Smooth muscle cell (in vitro differentiated cells): ENCODE results near the gene CRYBA2. TPM values are rescaled to one million over a fixed set of nuclear protein-coding genes. Genes with fewer than 3 reads are reported as not detected.

Experiments
- microRNA counts: library from miRNA; unstranded; fragments of <30 nt; microRNA quantifications from one replicate; lab custom pipeline; 2016
- microRNA-seq: library from miRNA; unstranded; fragments of <30 nt; microRNA quantifications from one replicate; pipeline ENCODE4, GENCODE V29; 2016; ENCODE audit warnings: borderline number of aligned reads
- polyA plus RNA-seq: library from polyadenylated mRNA; unstranded; fragments of >200 nt; fragmentation: Nextera tagmentation; extraction: Ambion mirVana; gene quantifications from 2 replicates; pipeline ENCODE4 v1.2.1, GENCODE V29; 2016
- small RNA-seq: library from RNA; depleted of rRNA; stranded (forward); fragments of <200 nt; gene quantifications from one replicate; pipeline ENCODE3, GENCODE V24; 2014
- total RNA-seq: library from RNA; depleted of rRNA; stranded (reverse); fragments of >200 nt; gene quantifications from 2 replicates; pipeline ENCODE4 v1.2.3, GENCODE V29; 2014

Gene CRYBA2
- total and polyA plus RNA-seq, 2 experiments from 2014 or later = not detected

MicroRNAs encoded within 50 kb of the gene (microRNA counts, 767-probe panel; counts per million panel counts)
- microRNA hsa-miR-375 (lab: Ali Mortazavi, UCI) = 183 counts per million

Small RNA genes lying within 50 kb of the gene (microRNA-seq; reads per million reads assigned to microRNA genes)
- gene MIR375 = 170 reads per million, percentile 63 among the genes with 10 or more reads in this experiment

Small RNA genes lying within 50 kb of the gene (small RNA-seq; reads per million reads assigned to genes)
- 11.7 reads per million, percentile 80 among the genes with 10 or more reads in this experiment for gene MIR375

Other genes starting within 250 kb of the CRYBA2 start
- gene CYP27A1, start 211.3 kb downstream of the CRYBA2 start, total RNA-seq = 9.6 and 11.2 TPM in 2 replicates
- gene CYP27A1, start 211.3 kb downstream of the CRYBA2 start, polyA plus RNA-seq = 11.5 and 14.9 TPM in 2 replicates
- gene PRKAG3, start 161.6 kb downstream of the CRYBA2 start, total RNA-seq = not detected in 2 replicates
- gene PRKAG3, start 161.6 kb downstream of the CRYBA2 start, polyA plus RNA-seq = not detected in 2 replicates
- gene WNT6, start 133.6 kb downstream of the CRYBA2 start, total RNA-seq = 9.3 and 12.1 TPM in 2 replicates
- gene WNT6, start 133.6 kb downstream of the CRYBA2 start, polyA plus RNA-seq = 7.9 and 44.6 TPM in 2 replicates
- 3.5 and 3.6 TPM in 2 replicates for gene WNT10A, start 112.6 kb downstream of the CRYBA2 start, total RNA-seq
- 2.3 and 21.2 TPM in 2 replicates for gene WNT10A, start 112.6 kb downstream of the CRYBA2 start, polyA plus RNA-seq
- not detected in 2 replicates for gene CDK5R2, start 33.8 kb downstream of the CRYBA2 start, total RNA-seq
- 0.62 TPM in 1 of 2 replicates, not detected in the other for gene CDK5R2, start 33.8 kb downstream of the CRYBA2 start, polyA plus RNA-seq
- gene FEV, start 8.2 kb downstream of the CRYBA2 start, total RNA-seq = not detected in 2 replicates
- gene FEV, start 8.2 kb downstream of the CRYBA2 start, polyA plus RNA-seq = not detected in 2 replicates
- gene CFAP65, start 48.1 kb upstream of the CRYBA2 start, total RNA-seq = not detected in 2 replicates
- gene CFAP65, start 48.1 kb upstream of the CRYBA2 start, polyA plus RNA-seq = not detected in 2 replicates
- 0.09 TPM in 1 of 2 replicates, not detected in the other for gene IHH, start 67.5 kb upstream of the CRYBA2 start, total RNA-seq
- gene IHH, start 67.5 kb upstream of the CRYBA2 start, polyA plus RNA-seq = not detected in 2 replicates
- 6.0 and 13.6 TPM in 2 replicates for gene NHEJ1, start 167.4 kb upstream of the CRYBA2 start, total RNA-seq
- 8.5 and 8.6 TPM in 2 replicates for gene NHEJ1, start 167.4 kb upstream of the CRYBA2 start, polyA plus RNA-seq
- gene SLC23A3, start 176.6 kb upstream of the CRYBA2 start, total RNA-seq = not detected in 2 replicates
- 0.40 TPM in 1 of 2 replicates, not detected in the other for gene SLC23A3, start 176.6 kb upstream of the CRYBA2 start, polyA plus RNA-seq
- gene CNPPD1, start 183.5 kb upstream of the CRYBA2 start, total RNA-seq = 11.6 and 14.8 TPM in 2 replicates
- 26.0 and 35.3 TPM in 2 replicates for gene CNPPD1, start 183.5 kb upstream of the CRYBA2 start, polyA plus RNA-seq
- gene RETREG2, start 184.9 kb upstream of the CRYBA2 start, total RNA-seq = 48.7 and 49.8 TPM in 2 replicates
- 57.2 and 66.6 TPM in 2 replicates for gene RETREG2, start 184.9 kb upstream of the CRYBA2 start, polyA plus RNA-seq
- 19.1 and 29.7 TPM in 2 replicates for gene ZFAND2B, start 213.4 kb upstream of the CRYBA2 start, total RNA-seq
- gene ZFAND2B, start 213.4 kb upstream of the CRYBA2 start, polyA plus RNA-seq = 48.3 and 56.3 TPM in 2 replicates
- gene ABCB6, start 225.5 kb upstream of the CRYBA2 start, total RNA-seq = 18.2 and 29.0 TPM in 2 replicates
- gene ABCB6, start 225.5 kb upstream of the CRYBA2 start, polyA plus RNA-seq = 41.3 and 50.3 TPM in 2 replicates
- 44.1 and 58.1 TPM in 2 replicates for gene ATG9A, start 236.2 kb upstream of the CRYBA2 start, total RNA-seq
- gene ATG9A, start 236.2 kb upstream of the CRYBA2 start, polyA plus RNA-seq = 61.6 and 62.6 TPM in 2 replicates
- 35.1 and 52.6 TPM in 2 replicates for gene ANKZF1, start 236.4 kb upstream of the CRYBA2 start, total RNA-seq
- gene ANKZF1, start 236.4 kb upstream of the CRYBA2 start, polyA plus RNA-seq = 31.7 and 60.5 TPM in 2 replicates